Measurements from ENCODE around the gene NUMA1. TPM values are rescaled to one million over a fixed set of nuclear protein-coding genes. Genes with fewer than 3 reads are reported as not detected.

Gene NUMA1
- total RNA-seq, 2 experiments from 2014 or later = 154 to 167 TPM

- peaks cover 25% of the 10 kb centered on the region for H3K4me1 Mint-ChIP-seq
- H3K27me3 Mint-ChIP-seq = no peaks in the 10 kb centered on the region
- H3K36me3 Mint-ChIP-seq (ENCODE audit: low read depth) = peaks cover 28% of the 10 kb centered on the region
- DNase-seq (no peak), ATAC-seq (peak; percentile 92)
- H3K27ac Mint-ChIP-seq = peak overlapping the region; percentile 60
- peaks cover 2% of the 10 kb centered on the region for H3K9me3 Mint-ChIP-seq (ENCODE audit: low read depth)
- H3K4me3 Mint-ChIP-seq = no peak overlapping the region
- CTCF ChIA-PET = interaction anchor here (0.9 kb wide), 1 partner anchor 181 kb away, joined by 3 read pairs; no protein-coding TSS in a partner anchor
- POLR2A ChIA-PET = no interaction called here
- intact Hi-C loops (cut with DNase I, micrococcal nuclease) = loop anchor here in 1 of 2 experiments (2.0 kb wide), 1 partner anchor 34 kb away; the partner anchor contains the start of genes RNF121 and XNDC1N
Measured at GRCh38 chr11:71962428-71963038, 117.8 kb downstream of the NUMA1 start.

DNA sequence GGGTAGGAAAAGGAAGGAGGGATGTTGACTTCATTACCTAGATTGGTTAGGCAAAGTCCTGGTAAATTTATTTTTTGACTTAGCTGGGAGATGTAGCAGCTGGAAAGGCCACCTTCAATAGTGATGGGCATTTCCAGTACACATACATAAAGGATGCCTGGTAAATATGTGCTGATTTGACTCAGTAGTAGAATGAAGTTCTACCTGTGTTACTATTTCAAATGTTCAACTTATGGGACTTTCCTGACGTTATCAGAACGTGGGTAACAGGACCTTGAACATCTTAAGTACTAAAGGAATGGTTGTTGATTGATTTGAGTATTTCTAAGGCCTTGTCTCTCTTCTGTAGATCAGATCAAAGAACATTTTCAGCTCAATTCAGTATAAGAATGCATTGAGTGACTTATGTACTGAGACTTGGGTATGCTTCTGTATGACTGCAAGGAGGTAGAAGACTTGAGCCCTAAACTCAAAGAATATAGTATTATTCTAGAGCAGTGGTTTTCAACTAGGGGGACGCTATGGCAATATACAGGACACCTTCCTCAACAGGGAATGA, 124.4 kb downstream of the NUMA1 start:
- peaks cover 1% of the 10 kb centered on the region for H3K9me3 Mint-ChIP-seq (ENCODE audit: low read depth)
- peaks cover 11% of the 10 kb centered on the region for H3K36me3 Mint-ChIP-seq (ENCODE audit: low read depth)
- H3K4me3 Mint-ChIP-seq = no peak overlapping the region
- ATAC-seq (peak; percentile 49), DNase-seq (no peak)
- CTCF ChIA-PET = interaction anchor here (0.7 to 2.0 kb wide), 3 partner anchors 12 to 366 kb away, joined by 3 to 7 read pairs (median 3); no protein-coding TSS in a partner anchor
- H3K27ac Mint-ChIP-seq = peak overlapping the region; percentile 35
- no peaks in the 10 kb centered on the region for H3K27me3 Mint-ChIP-seq
- intact Hi-C loops (cut with DNase I, micrococcal nuclease) = no loop called here
- POLR2A ChIA-PET = no interaction called here
- peaks cover 26% of the 10 kb centered on the region for H3K4me1 Mint-ChIP-seq

Small RNA genes lying within 50 kb of the gene (microRNA-seq; reads per million reads assigned to microRNA genes)
- not detected for gene MIR3165 (ENCODE audit: borderline replicate concordance)

Other genes with a start within 250 kb of the NUMA1 start
- not detected for gene DEFB108B, start 247.3 kb downstream of the NUMA1 start, total RNA-seq
- gene DEFB131B, start 202.1 kb downstream of the NUMA1 start, total RNA-seq = not detected
- gene XNDC1N, start 151.9 kb downstream of the NUMA1 start, total RNA-seq = 10 to 100 TPM; 11.3 to 19.0 TPM
- 10 to 100 TPM; 28.7 to 29.5 TPM for gene RNF121, start 151.5 kb downstream of the NUMA1 start, total RNA-seq
- 10 to 100 TPM in 1 of 2 experiments, 1 to 10 TPM in 1; 8.4 to 10.2 TPM for gene IL18BP, start 81.6 kb downstream of the NUMA1 start, total RNA-seq
- gene LRRC51, start 308 bp upstream of the NUMA1 start, total RNA-seq = 10 to 100 TPM in 1 of 2 experiments, 1 to 10 TPM in 1; 7.7 to 11.6 TPM
- 10 to 100 TPM; 50.7 to 52.2 TPM for gene LAMTOR1, start 22.8 kb upstream of the NUMA1 start, total RNA-seq
- gene TOMT, start 25.4 kb upstream of the NUMA1 start, total RNA-seq = not detected
- gene ANAPC15, start 32.2 kb upstream of the NUMA1 start, total RNA-seq = 10 to 100 TPM; 60.3 to 76.1 TPM
- not detected for gene FOLR3, start 55.2 kb upstream of the NUMA1 start, total RNA-seq
- gene FOLR1, start 111.6 kb upstream of the NUMA1 start, total RNA-seq = not detected
- gene FOLR2, start 136.3 kb upstream of the NUMA1 start, total RNA-seq = not detected
- 10 to 100 TPM; 68.5 to 71.3 TPM for gene INPPL1, start 144.2 kb upstream of the NUMA1 start, total RNA-seq
- not detected for gene PHOX2A, start 163.6 kb upstream of the NUMA1 start, total RNA-seq